Fibroblast of peridontal ligament (primary cell): ENCODE data around the gene PSD4.

Source experiments
- DNase-seq: peaks from one replicate; pipeline ENCODE4 v3.0.0-alpha.2; 2010; ENCODE audit errors: extremely low read depth

The PSD4 gene

GRCh38 chr2:113184531-113185230, 10.9 kb downstream of the PSD4 start:
- no peak for DNase-seq

GRCh38 chr2:113185664-113186432, 12.1 kb downstream of the PSD4 start:
- no peak for DNase-seq

GRCh38 chr2:113186433-113186796, 12.6 kb downstream of the PSD4 start:
- DNase-seq = no peak

GRCh38 chr2:113187771-113188170, 14.0 kb downstream of the PSD4 start:
- peak; percentile 6 for DNase-seq

GRCh38 chr2:113190871-113191270, 17.1 kb downstream of the PSD4 start:
- DNase-seq = no peak

GRCh38 chr2:113192459-113193100, 18.8 kb downstream of the PSD4 start:
- DNase-seq = no peak

GRCh38 chr2:113195923-113196501, 22.2 kb downstream of the PSD4 start:
- DNase-seq = no peak

GRCh38 chr2:113196839-113197238, 23.1 kb downstream of the PSD4 start:
- no peak for DNase-seq

GRCh38 chr2:113197347-113198047, 23.7 kb downstream of the PSD4 start:
- no peak for DNase-seq

- DNase-seq = no peak
Observed at GRCh38 chr2:113198048-113198789, 24.4 kb downstream of the PSD4 start.

- peak; percentile 48 for DNase-seq
Observed at GRCh38 chr2:113198790-113199612, 25.2 kb downstream of the PSD4 start.

GRCh38 chr2:113200236-113200635, 26.5 kb downstream of the PSD4 start:
- DNase-seq = no peak

GRCh38 chr2:113200736-113201490, 27.1 kb downstream of the PSD4 start:
- DNase-seq = no peak

GRCh38 chr2:113201496-113202304, 27.9 kb downstream of the PSD4 start:
- DNase-seq = no peak

GRCh38 chr2:113202305-113203216, 28.8 kb downstream of the PSD4 start:
- DNase-seq = no peak

- DNase-seq = no peak
Observed at GRCh38 chr2:113203217-113203530, 29.4 kb downstream of the PSD4 start.

GRCh38 chr2:113203901-113204519, 30.2 kb downstream of the PSD4 start:
- peak; percentile 69 for DNase-seq
